HUES6 (cell line): ENCODE data around the gene CTIF.

Experiments
- H3K27ac ChIP-seq: 2 replicates; pipeline ENCODE4 v1.7.0; 2013; ENCODE audit warnings: low read depth, mild to moderate bottlenecking, low read length, inconsistent platforms
- H3K27me3 ChIP-seq: 2 replicates; pipeline ENCODE4 v1.6.1; 2013; ENCODE audit warnings: low read length; ENCODE audit not compliant: control insufficient read depth, insufficient read depth
- H3K36me3 ChIP-seq: 2 replicates; pipeline ENCODE4 v1.6.1; 2013; ENCODE audit warnings: low read length; ENCODE audit not compliant: control insufficient read depth, insufficient read depth
- H3K4me1 ChIP-seq: 2 replicates; pipeline ENCODE4 v1.6.1; 2013; ENCODE audit warnings: low read length; ENCODE audit not compliant: control insufficient read depth, insufficient read depth
- H3K4me3 ChIP-seq: 2 replicates; pipeline ENCODE4 v1.5.1; 2013; ENCODE audit warnings: low read depth, low read length
- H3K9ac ChIP-seq: one replicate; pipeline ENCODE4 v1.6.1; 2013; ENCODE audit warnings: mild to moderate bottlenecking, low read length
- H3K9me3 ChIP-seq: 2 replicates; pipeline ENCODE4 v1.6.1; 2013; ENCODE audit warnings: low read depth, low read length; ENCODE audit not compliant: control insufficient read depth, insufficient read depth

CTIF gene

DNA sequence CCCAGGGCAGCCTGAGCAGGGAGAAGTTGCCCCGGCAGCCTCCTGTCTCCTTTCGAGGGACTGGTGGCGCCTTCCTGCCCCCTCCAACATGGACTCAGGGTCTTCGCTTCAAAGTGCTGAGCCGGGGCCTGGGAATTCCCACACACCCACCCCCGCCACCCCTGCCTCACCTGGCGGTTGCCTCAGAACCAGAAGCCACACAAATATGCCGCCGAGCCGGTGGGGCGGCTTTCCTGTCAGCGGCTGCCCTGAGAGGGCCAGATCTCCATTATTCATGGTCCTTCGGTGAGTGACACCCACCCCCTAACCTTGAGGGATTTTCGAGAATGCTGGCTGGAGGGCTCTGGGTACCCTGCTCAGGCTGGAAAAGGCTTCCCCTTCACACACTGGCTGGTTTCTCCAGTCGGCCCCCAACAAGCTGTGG, 340.2 kb downstream of the CTIF start:
- no peaks in the 10 kb centered on the region for H3K9me3 ChIP-seq
- H3K9ac ChIP-seq: no peak overlapping the region
- H3K36me3 ChIP-seq: no peaks in the 10 kb centered on the region
- no peaks in the 10 kb centered on the region for H3K27me3 ChIP-seq
- peaks cover 21% of the 10 kb centered on the region for H3K4me1 ChIP-seq
- no peak overlapping the region for H3K4me3 ChIP-seq
- no peak overlapping the region for H3K27ac ChIP-seq

- no peaks in the 10 kb centered on the region for H3K9me3 ChIP-seq
- no peak overlapping the region for H3K27ac ChIP-seq
- H3K36me3 ChIP-seq: no peaks in the 10 kb centered on the region
- H3K4me1 ChIP-seq: peaks cover 17% of the 10 kb centered on the region
- H3K9ac ChIP-seq: no peak overlapping the region
- peaks cover 4% of the 10 kb centered on the region; the same call in 1 of the 2 replicates for H3K27me3 ChIP-seq
- H3K4me3 ChIP-seq: no peak overlapping the region
Measured at GRCh38 chr18:48880931-48881330, 342.1 kb downstream of the CTIF start.

DNA sequence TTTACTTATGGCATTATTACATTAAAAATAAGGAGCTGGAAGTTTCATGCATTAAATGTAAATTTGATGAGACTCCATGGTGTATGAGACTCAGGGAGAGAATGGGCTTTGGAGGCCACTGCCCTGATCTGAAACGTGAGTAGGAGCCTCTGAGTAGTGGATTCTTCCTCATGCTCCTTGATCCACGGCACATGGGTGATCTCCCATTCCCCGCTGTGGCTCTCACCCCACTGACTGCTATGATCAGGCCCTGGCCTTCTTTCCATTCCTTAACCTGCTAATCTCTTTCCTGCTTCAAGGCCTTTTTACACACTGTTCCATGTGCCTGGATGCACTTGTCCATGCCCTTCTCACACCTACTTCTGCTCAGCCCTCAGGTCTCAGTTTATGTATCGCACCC, 343.5 kb downstream of the CTIF start:
- H3K27me3 ChIP-seq: peaks cover 4% of the 10 kb centered on the region; the same call in 1 of the 2 replicates
- H3K9ac ChIP-seq: no peak overlapping the region
- no peak overlapping the region for H3K4me3 ChIP-seq
- H3K36me3 ChIP-seq: no peaks in the 10 kb centered on the region
- peaks cover 12% of the 10 kb centered on the region for H3K4me1 ChIP-seq
- no peaks in the 10 kb centered on the region for H3K9me3 ChIP-seq
- H3K27ac ChIP-seq: no peak overlapping the region

- H3K4me3 ChIP-seq: no peak overlapping the region
- H3K36me3 ChIP-seq: no peaks in the 10 kb centered on the region
- H3K27ac ChIP-seq: no peak overlapping the region
- H3K9ac ChIP-seq: no peak overlapping the region
- no peaks in the 10 kb centered on the region for H3K9me3 ChIP-seq
- H3K27me3 ChIP-seq: peaks cover 4% of the 10 kb centered on the region; the same call in 1 of the 2 replicates
- peaks cover 14% of the 10 kb centered on the region for H3K4me1 ChIP-seq
Measured at GRCh38 chr18:48884306-48884705, 345.5 kb downstream of the CTIF start.

DNA sequence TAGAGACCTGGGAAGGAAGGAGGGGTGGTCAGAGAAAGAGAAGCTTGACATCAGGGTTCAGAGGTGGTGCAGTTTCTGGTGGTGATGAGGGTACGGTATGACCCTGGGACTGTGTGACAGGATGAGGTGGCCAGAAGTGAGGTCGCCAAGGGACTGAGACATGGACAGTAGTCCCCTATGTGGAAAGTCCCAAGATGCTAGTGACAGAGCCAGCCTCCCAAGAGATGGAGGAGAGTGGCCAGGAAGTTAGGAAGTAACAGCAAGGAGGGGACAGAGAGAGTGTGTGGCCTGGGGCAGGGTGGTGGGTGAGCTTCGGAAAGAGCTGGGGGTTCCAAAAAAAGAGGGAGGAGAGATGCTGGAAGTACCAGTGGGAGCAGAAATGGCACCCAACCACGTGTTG, 345.9 kb downstream of the CTIF start:
- Histone ChIP-seq H3K36me3 (no peaks in the 10 kb centered on the region), H3K4me3 (no peak overlapping the region), H3K27me3 (peaks cover 4% of the 10 kb centered on the region; the same call in 1 of the 2 replicates), H3K9me3 (no peaks in the 10 kb centered on the region), H3K4me1 (peaks cover 17% of the 10 kb centered on the region), H3K27ac (no peak overlapping the region), H3K9ac (no peak overlapping the region)

- Histone ChIP-seq H3K27me3 (peaks cover 4% of the 10 kb centered on the region; the same call in 1 of the 2 replicates), H3K4me3 (no peak overlapping the region), H3K36me3 (no peaks in the 10 kb centered on the region), H3K9me3 (no peaks in the 10 kb centered on the region), H3K27ac (no peak overlapping the region), H3K9ac (no peak overlapping the region), H3K4me1 (peaks cover 23% of the 10 kb centered on the region)
Measured at GRCh38 chr18:48885266-48885923, 346.6 kb downstream of the CTIF start.

DNA sequence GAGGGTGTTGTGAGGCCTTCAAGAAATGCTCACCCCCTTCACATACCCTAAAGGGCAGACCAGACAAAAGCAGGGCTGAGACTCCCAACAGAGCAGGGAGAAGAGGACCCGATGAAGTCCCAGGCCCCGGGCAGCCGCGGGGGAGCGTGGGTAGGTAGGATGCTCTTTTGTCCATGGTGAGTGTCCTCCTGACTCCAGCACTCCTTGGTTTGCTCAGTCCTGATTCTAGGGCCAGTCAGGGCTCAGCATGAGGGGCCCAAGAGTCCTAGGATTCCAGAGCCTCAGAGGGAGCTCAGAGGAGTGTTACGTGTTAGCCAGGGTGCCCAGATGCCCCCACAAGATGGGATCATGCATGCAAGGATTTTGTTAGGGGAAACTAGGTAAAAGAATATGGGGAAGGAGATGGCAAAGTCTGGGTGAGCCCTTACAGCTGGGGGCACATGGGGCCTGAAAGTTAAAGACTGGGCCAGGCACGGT, 347.1 kb downstream of the CTIF start:
- no peak overlapping the region for H3K9ac ChIP-seq
- no peaks in the 10 kb centered on the region for H3K9me3 ChIP-seq
- H3K4me3 ChIP-seq: no peak overlapping the region
- no peaks in the 10 kb centered on the region for H3K36me3 ChIP-seq
- H3K27ac ChIP-seq: no peak overlapping the region
- H3K4me1 ChIP-seq: peaks cover 25% of the 10 kb centered on the region
- H3K27me3 ChIP-seq: peaks cover 4% of the 10 kb centered on the region; the same call in 1 of the 2 replicates

GRCh38 chr18:48886520-48887293, 347.9 kb downstream of the CTIF start:
- no peak overlapping the region for H3K4me3 ChIP-seq
- H3K36me3 ChIP-seq: no peaks in the 10 kb centered on the region
- no peak overlapping the region for H3K9ac ChIP-seq
- no peaks in the 10 kb centered on the region for H3K9me3 ChIP-seq
- peaks cover 4% of the 10 kb centered on the region; the same call in 1 of the 2 replicates for H3K27me3 ChIP-seq
- no peak overlapping the region for H3K27ac ChIP-seq
- peaks cover 25% of the 10 kb centered on the region for H3K4me1 ChIP-seq

DNA sequence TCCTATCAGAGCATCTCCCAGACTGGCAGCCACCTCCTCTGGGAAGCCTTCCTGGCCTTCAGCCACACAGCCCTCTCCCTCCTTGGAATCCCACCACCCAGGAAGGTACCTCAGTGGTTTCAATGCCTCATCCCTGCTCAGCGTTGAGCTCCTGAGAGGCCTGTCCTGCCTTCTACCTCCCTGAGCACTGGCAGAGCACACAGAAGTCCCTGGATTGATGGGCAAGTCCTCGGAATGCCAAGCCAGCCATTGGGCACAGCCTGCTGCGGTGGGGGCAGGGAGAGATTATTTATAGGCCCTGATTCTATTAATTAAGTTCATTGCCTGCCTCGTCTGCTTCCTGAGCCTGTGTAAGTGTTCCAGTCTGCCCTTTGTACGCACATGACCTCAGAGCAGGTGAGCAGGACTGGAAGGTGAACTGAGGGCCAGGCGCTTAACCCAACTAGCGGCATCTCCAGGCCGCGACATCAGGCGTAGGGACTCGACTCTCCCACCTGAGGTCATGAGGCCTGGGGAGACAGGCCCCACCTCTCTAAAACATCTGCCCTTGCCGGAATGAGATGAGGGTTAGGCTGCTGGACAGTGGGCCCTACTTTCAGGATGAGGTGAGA, 348.6 kb downstream of the CTIF start:
- Histone ChIP-seq H3K4me3 (no peak overlapping the region), H3K36me3 (no peaks in the 10 kb centered on the region), H3K27ac (no peak overlapping the region), H3K4me1 (peaks cover 25% of the 10 kb centered on the region), H3K9me3 (no peaks in the 10 kb centered on the region), H3K27me3 (peaks cover 4% of the 10 kb centered on the region; the same call in 1 of the 2 replicates), H3K9ac (no peak overlapping the region)

DNA sequence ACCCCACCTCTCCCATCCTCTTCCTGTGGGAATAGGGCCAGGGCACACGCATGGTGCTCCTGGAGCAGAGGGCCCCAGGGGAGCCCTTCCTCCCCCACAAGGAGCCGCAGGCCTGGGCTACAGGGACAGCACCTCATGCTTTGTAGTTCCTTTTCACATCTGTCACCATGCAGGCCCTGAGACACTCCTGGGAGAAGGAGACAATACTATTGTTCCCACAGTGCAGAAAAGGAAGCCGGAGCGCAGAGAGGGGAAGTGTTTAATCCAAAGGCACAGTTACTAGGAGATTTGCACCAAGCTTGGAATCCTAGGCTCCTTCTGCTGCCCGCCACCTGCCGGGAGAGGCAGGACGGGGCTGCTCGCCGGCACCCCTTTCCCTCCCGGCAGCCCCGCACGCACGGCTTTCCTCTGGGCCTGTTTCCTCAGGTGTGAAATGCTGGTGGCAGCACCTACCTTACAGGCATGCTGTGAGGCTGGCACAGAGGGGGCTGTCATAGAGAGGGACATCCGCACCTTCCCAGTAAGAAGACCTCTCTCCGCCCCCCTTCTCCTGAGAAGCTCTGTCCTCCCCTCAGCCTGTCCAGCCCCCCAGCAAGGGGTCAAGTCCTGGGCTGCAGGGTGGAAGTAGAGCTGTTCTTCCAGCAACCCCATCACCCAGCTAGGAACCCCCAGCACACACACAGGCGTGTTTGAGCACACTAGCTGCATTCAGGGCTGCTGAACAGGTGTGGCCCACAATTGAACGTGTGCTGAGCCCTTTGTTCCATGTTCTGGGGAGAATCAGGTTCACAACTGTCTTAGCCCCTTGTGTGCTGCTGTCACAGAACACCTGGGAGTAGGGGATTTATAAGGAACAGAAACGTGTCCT, 349.3 kb downstream of the CTIF start:
- Histone ChIP-seq H3K4me1 (peaks cover 25% of the 10 kb centered on the region), H3K27ac (no peak overlapping the region), H3K9ac (no peak overlapping the region)

More for the DNA sequence above, 349.3 kb downstream of the CTIF start:
- Histone ChIP-seq H3K4me3 (no peak overlapping the region), H3K9me3 (no peaks in the 10 kb centered on the region), H3K27me3 (peaks cover 4% of the 10 kb centered on the region; the same call in 1 of the 2 replicates), H3K36me3 (no peaks in the 10 kb centered on the region)
